GM19023 (cell line): ENCODE measurements around the gene NR2C2.

Experiments used
- ATAC-seq: cut with Tn5 transposase; IDR thresholded peaks from one replicate; pipeline ENCODE4 v1.9.1; 2021; ENCODE audit warnings: mild to moderate bottlenecking, moderate library complexity; ENCODE audit not compliant: unreplicated experiment

The NR2C2 gene

DNA sequence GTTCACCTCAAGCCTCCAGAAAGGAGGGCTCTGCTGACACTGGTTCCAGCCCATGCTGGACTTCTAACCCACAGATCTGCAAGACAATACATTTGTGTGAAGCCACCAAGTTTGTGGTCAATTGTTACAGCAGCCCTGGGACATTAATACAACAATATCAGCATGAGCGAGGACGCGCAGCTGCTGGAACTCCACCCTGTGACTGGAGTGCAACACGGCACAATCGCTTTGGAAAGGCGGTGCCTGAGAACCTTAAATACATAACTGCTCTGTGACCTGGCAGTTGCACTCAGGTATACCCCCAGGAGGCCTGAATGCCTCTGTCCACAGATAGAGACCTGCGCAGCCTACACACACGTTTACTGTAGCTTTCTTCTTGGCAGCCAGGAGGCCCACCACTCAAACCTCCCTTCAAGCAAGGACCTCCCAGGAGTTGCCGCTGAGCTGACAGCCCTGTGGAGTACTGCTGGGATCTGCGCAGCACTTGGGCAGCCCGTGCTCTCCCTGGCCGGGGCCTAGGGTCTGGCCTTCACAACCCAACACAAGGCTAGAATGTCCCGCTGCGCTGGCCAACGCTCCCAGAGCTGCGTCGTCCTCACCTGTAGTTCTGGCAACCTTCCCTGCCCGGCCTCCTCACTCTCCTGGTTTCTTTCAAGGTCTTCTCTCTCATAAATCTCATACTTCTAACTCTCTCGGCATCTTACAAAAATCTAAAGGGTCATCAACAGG is 109.5 kb downstream of the NR2C2 start:
- no peak for ATAC-seq

DNA sequence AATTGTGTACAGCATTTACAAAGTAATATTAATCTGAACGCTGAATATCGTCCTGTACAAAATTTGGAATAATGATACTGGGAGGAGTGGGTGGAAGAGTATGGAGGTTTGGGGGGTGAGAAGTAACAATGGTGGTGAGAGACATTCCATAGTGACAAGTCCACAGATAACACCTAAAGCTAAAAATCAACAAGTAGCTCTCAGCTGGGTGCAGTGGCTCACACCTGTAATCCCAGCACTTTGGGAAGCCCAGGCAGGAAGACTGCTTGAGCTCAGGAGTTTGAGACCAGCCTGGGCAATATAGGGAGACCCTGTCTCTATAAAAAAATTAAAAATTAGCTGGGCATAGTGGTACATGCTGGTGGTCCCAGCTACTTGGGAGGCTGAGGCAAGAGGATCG is 112.6 kb downstream of the NR2C2 start:
- ATAC-seq: no peak

DNA sequence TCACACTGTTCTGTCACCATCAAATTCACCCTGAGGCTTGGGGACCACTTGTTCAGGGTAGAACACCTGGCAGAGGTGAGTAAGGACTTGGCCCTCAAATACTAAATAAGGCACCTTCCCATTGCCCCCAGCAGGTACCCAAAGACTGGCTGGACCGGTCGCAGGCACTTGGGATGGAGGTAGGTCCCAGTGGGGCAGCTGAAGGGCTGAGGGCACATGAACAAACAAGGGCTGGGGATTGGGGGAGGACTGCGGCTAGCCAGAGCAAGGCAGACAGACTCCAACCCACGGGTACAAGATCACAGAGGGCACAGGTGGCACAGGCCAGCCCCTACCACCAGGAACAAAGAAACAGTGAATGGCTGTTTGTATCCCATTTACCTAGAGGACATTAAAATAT is 115.9 kb downstream of the NR2C2 start:
- no peak for ATAC-seq

DNA sequence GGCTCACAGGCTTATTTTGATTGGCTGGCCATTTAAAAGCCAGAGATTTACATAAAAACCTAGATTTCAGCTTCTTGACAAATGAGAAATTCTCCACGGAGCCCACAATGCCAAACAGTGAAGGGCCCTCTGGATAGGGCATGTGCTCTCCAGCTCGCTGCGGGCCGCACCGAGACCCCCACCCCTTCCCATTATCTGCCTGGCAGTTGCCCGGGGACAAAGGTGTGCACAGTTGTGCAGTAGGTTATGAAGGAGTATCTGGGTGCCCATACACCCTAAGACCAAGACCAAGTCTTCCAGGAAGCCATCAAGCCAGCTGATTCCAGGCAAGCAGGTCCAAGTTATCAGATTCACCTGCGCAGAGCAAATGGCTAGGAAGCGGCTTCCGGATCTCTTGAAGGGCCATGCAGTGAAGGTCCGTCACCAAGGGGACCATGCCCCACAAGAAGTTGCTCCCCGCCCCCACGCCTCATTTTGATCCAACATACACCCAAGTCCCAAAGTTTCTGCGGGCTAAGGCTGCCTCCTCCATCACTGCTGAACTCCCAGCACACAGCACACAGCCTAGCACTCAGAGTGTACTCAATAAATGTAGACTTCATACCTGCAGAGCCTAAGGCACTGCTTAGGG is 116.4 kb downstream of the NR2C2 start:
- no peak for ATAC-seq

DNA sequence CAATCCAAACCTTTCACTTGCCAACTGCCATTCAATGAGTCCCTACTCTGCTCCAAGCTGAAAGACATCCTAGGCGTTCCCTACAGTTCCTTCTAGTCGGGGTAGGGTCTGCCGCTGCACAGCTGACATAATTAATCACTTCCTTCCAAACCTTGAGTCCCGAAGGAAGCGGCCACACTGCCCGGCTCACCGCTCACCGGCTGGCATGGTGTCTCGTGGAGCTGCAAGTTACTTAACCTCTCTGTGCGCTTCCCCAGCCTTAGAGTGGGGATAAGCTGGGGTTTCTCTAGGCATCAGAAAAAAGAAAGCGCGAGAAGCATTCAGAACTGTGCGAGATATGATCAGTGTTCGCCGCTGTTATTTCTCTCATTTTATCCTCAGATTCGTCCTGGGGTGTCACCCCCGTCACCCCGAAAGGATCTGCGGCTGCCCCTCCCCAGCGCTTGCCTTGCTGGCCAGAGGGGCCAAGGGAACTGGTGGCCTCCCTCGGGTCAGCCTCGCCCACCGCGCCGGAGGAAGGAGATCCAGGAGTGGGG is 117.0 kb downstream of the NR2C2 start:
- peak; percentile 25 for ATAC-seq

DNA sequence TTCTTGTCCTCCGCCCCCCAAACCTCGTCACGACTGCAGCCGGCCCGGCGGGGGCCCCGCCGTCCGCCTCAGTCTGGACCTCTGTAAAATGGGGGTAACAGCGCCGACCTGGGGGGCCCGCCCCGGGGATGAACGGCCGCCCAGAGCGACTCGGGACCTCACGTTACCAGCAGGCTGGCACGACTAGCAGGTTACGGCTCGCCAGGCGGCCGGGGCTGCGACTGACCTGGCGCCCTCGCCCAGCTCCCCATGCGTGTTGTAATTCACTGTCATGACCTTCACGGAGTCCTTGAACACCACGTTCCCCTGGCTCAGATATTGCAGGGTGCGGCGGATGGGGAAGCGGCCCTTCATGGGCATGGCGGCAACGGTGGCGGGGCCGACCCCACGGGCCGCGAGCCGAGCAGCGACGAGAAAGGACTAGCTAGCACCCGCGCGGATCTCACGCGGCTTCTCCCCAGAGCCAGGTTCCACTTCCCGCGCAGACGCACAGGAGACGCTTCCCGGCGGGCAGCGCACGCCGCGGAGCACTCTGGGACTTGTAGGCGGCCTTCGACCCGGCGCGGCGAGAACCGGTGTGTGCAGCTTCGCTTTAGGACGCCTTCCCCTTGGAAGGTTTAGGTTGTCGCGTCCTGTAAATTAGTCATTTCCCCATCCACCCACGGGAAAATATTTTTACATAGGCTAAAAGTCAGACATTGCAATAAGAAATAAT is 117.6 kb downstream of the NR2C2 start, which contains the start of gene MRPS25:
TSS of gene MRPS25 (minus strand) at position 481 of the 715 bp plus-strand sequence. CDS start at position 360, 121 bp downstream.
- ATAC-seq: peak; percentile 92

DNA sequence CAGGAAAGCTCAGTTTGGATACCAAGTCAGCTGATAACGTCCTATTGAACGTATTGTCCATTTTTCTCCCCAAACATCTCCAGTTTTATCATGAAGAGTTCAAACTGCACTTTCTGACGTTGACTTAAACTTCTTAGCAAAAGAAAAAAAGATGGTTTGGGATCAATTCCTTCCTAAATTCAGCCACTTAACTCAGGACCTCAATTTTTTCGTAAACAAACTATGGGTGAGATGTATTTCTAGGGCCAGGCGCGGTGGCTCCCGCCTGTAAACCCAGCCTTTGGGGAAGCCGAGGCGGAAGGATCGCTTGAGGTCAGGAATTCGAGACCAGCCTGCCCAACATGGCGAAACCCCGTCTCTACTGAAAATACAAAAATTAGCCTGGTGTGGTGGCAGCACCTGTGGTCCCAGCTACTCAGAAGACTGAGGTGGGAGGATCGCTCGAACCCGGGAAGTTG is 118.2 kb downstream of the NR2C2 start:
- ATAC-seq: no peak

DNA sequence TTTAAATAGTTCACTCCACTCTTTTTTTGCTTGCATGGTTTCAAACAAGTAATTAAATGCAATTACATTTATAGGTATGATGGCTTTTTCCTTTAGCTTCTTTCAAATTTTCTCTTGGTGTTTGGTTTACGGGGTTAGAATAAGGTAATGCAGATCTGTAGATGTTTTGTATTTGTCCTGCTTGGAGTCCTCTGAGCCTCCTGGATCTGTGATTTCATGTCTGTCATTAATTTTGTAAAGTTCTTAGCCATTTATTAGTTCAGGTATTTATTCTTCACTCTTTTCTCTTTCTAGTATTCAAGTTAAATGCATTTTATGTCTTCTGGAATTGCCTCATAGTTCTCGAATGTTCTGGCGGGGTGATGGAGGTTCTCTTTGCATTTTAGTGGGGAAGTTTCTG is 119.1 kb downstream of the NR2C2 start:
- ATAC-seq: no peak

DNA sequence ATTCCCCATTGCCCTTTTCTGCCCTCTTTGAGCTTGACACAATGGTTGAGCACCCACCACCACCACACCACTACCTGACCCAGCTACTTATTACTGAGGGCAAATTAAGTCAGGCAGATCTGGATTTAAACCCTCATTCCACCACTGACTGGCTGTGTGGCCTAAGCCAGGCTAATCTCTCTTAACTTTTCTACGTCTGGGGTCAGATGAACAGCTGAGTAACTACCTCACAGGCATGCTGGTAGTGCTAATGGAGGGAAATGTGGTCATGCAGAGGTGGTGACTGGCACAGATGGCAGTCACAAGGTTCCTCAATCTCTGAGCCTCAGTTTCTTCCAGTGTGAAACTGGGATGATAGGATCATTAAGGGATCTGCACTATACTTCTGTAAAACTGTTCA is 122.1 kb downstream of the NR2C2 start:
- ATAC-seq: no peak

DNA sequence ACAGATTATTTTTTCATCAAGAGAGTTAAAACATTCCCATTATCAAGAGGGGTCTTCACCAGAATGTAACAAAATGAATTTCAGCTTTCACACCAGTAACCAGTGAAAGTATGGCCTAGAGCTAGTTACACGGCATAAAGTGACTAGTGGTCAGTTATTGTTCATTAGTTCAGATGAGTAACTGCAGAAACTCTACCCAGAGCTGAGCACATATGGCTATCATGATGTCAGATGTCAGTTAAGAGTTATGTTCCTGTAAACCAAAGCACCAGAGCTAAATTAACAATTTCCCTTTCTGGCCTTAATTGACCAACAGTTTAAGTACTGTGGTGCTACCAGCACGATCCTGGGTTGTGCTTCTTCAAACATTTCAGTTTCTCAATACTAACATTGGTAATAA is 124.3 kb downstream of the NR2C2 start:
- ATAC-seq: no peak

DNA sequence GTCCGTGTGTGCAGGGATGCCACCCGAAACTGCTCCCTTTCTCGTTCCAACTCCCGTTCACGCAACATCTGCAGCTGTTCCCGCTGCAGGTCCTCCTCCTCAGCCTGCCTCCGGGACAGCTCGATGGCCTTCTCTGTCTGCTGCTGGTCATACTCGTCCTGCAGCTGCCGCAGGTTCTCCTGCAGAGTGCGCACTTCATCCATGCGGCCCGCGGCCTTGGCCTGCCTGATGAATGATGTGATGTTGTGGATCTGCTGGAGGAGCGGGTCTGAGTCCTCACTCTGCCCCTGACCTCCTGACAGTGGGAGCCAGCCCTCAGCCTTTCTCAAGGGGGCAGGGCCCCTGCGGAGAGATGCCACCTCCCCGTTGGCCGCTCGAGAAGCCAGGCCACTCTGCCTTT is 127.1 kb downstream of the NR2C2 start:
- no peak for ATAC-seq

DNA sequence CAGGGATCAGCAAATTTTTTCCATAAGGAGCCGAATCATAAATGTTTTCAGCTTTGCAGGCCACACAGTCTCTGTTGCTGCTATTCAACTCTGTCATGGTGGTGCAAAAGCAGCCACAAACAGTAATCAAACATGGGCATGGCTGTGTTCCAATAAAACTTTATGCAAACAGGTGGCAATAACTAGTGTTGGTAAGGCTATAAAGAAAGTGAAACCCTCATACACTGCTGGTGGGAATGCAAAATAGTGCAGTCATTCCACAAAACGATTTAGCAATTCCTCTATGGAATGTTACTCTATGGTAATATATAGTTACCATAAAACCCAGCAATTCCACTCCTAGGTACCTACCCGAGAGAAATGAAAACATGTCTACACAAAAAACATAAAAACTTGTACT is 131.7 kb downstream of the NR2C2 start:
- no peak for ATAC-seq

DNA sequence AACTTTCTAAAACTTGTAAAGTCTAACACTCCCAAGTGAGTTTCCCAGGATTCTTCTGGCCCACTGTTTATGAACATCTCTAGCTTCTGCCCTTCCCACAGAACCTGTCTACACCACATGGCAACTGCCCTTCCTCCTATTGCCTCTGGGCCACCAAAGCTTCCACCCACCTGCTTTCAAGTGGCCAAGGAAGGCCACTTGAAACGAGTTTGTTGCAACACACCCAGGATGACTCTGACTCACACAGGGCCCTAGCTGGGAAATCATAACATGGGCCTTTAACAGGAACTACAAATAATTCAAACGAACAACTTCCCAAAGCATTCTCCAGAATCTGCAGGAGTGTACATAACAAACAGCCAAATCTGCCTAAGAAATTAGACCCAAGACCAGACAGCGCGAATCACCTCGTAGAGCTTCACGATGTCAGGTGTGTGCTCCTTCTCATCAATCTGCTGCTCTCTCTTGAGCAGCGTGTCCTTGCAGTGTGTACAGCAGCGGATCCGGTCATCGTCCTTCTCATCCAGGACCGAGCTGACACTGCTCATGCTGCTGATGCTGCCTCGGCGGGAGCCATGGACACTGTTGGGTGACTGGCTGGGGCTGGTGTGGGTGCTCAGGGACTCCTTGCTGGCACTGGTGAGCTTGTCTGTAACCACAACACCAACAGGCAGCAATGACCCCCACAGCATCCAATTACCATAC is 134.7 kb downstream of the NR2C2 start:
- ATAC-seq: no peak

DNA sequence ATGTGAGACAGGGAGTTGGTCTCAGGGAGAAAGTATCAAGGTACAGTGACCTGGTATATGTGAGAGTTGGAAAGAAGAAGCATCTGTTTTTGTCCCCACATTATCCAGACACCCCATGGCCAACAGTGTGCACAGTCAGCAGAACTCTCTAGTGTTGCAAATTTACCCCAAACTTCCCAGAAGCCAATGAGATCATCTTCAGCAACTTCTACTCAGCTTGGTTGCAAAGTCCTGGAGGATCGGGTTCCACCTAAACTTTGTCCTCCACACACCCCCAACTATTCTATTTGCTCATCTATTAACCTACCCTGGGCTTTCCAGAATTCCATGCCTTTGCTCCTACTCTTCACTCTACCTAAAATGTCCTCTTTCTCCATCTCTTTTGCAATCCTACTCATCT is 135.9 kb downstream of the NR2C2 start:
- no peak for ATAC-seq

DNA sequence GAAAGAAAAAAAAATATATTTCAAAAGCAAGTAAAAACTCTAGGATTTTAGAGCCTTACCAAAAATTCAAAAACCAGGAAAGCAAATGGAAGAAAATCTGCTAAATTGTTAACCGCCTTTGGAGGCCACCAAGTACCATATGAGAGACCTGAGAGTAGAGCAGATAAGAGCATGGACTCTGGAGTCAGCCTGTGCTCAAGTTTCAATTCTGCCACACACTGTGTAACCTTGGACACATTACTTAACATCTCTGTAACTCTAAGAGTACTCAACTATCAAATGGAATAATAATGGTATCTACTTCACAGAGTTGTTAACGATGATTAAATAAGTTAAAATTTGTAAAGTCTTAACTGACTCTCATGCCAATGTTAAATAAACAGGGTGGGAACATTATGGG is 138.9 kb downstream of the NR2C2 start:
- ATAC-seq: no peak

DNA sequence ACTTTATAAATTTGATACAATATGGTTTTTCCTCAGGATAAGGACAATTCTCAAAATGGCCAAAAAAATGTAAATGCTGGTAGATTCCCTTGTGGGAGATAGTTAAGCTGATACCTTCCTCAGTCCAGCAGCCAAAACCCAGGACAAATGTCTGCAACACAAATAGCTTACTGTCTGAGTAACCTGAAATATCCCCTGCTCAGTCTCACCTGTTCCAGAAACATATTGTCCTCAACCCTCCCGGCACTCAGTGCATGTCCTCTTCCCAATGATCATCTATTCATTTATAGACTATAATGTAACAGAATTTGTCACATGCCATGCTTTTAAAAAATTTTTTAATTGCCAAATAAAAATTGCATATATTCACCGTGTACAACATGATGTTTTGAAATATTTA is 139.3 kb downstream of the NR2C2 start:
- ATAC-seq: no peak

DNA sequence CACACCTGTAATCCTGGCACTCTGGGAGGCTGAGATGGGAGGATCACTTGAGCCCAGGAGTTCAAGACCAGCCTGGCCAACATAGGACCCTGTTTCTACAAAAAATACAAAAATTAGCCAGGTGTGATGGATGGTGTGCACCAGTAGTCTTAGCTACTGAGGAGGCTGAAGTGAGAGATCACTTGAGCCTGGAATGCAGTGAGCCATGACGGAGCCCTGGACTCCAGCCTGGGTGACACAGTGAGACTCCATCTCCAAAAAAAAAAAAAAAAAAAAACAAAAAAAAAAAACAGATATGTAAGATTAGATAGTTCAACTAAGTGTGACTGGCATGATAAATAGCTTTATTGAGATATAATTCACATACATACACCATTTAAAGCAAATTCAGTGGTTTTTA is 141.8 kb downstream of the NR2C2 start:
- no peak for ATAC-seq

DNA sequence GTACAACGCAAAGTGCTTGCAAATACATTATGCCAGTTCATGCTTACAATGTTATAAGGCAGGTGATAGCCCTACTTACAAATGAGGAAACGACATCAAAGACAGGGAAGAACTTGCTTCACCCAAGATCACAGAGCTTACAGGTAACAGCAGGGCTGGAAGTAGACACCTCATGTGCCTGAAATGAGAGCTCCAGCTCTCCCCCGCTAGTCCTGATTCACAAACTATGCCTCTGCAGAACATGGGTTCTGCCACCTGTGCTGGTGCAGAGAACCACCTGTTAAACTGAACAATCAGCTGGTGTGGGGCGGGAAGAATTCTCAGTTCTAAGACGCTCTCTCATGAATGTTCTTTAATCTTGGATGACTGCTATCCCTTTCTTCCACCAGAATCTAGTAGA is 144.2 kb downstream of the NR2C2 start:
- no peak for ATAC-seq

DNA sequence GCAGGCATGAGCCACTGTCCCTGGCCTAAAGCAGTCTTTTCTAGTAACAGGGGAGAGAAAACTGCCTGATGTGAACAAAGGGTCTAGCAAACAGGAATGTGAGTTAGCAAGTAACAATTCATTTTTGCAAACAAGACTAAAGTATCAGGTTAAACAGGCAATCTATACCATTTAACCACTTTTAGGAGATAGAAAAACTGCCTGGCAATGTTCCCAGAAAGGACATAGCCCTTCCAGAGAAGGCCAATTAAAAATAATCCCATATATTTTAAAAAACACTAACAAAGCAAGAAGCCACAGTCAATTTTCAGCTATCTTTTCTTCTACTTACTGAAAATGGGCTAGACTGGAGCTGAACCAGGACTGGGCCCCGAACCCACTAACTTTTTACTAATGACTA is 145.3 kb downstream of the NR2C2 start:
- ATAC-seq: no peak

DNA sequence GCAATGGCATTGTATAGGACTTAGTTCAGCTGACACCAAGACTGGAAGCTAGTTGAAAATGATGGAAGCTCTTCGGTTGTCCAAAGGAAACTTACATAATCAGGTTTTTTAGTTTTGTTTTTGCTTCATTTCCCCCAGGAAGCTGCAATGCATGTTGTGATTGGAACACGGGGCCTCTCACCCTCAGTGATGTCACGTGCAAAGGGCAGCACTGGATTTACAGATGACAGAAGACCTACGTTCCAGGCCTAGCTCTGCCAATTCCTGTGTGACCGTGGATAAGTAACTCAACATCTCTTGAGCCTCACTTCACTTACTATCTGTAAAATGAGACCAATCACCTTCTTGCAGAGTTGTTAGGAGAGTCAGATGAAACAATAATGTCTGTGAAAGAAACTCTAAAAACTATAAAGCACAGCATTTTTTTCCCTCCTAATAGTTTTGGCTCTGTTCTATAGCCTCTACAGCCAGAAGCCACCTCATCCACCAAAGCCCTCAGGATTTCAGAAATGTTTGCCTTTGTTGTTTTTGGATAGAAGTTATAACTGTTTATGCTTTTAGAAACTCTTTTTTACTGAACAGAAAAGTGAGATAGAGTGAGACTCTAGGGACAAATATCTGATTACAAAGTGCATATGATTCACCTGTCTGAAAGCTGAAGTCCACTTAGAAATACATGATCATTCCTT is 146.9 kb downstream of the NR2C2 start:
- ATAC-seq: no peak

DNA sequence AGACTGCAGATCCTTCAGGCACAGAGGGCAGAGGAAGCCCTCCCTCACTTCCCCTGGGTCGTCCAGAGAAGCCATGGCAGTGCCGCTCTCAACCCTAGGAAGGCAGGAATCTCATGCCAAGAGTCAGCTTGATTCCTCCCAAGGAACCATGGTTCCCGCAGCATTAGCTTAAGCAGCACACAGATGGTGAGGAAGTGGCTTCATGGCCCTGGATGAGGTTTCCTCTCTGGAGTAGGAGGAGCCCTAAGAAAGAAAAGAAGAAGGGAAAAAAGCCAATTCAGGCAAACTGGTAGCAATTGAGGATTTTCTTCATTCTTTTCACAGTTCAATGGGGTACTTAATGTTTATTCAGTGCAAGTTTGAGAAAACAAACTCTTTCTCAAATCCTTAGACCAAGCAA is 148.7 kb downstream of the NR2C2 start:
- no peak for ATAC-seq
